NB4 (cell line): ENCODE measurements around the gene SLC35E3.

Source experiments
- CTCF ChIP-seq: IDR thresholded peaks from one replicate; pipeline ENCODE4 v1.5.1; 2012; ENCODE audit warnings: low read depth, low read length
- MYC ChIP-seq: IDR thresholded peaks from 2 replicates; pipeline ENCODE4 v1.6.1; 2011; ENCODE audit warnings: low read depth, low read length
- POLR2A ChIP-seq: IDR thresholded peaks from 2 replicates; pipeline ENCODE4 v1.6.1; 2011; ENCODE audit warnings: mild to moderate bottlenecking; ENCODE audit not compliant: insufficient read length; ENCODE audit errors: extremely low read depth

DNA sequence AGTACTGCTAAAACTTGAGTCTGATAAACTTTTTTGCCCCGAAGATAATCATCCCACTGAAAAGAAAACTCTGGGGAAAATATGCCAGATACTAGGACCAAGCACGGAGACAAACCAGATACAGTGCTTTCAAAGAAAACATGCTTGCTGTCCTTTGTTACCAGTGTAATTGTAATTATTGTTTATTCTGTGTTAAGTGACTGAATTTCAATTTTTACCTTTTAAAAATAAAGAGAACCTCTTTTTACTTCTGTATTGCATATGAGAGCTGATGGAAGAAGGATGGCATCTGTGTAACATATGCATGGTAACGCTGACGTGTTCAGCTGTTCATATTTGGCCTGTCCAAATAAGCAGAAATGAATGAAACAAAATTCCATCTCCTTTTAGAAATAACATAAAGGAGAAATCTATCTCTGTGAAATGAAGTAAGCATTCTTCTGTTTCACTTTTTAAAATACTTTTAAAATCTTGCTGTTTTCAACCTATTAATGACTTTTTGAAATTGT, 22.5 kb downstream of the SLC35E3 start:
- TF ChIP-seq CTCF (no peak), POLR2A (no peak), MYC (no peak)
